Stomach (tissue), 9 donors: ENCODE results near the gene ANGPTL1. TPM values are rescaled to one million over a fixed set of nuclear protein-coding genes. Genes with fewer than 3 reads are reported as not detected.

Experiments used
- DNase-seq, 2 donors: peaks; one replicate each; pipeline versions ENCODE4 v3.0.0 to v3.0.0-alpha.2; 2013 to 2019
- H3K27ac ChIP-seq, 5 donors: fragments of 200-600 bp in 4 of 5; sonication (generic) in 4 of 5; one replicate each; pipeline ENCODE4 v1.5.1; 2013 to 2019; ENCODE audit warnings: mild to moderate bottlenecking in 1 of 5, moderate library complexity in 1 of 5
- H3K27me3 ChIP-seq, 3 donors: fragments of 200-600 bp; sonication (generic); one replicate each; pipeline ENCODE4 v1.5.1; 2017 to 2019; ENCODE audit warnings: mixed run types in 1 of 3
- H3K36me3 ChIP-seq, 4 donors: fragments of 200-600 bp; sonication (generic); 1 replicate in 3 of 4; 2 replicates in 1 of 4; pipeline ENCODE4 v1.5.1; 2016 to 2019
- H3K4me1 ChIP-seq, 4 donors: fragments of 200-600 bp; sonication (generic); one replicate each; pipeline ENCODE4 v1.5.1; 2016 to 2019
- H3K4me3 ChIP-seq, 4 donors: fragments of 200-600 bp; sonication (generic) in 3 of 4; one replicate each; pipeline ENCODE4 v1.5.1; 2016 to 2019; ENCODE audit warnings: mild to moderate bottlenecking in 1 of 4
- H3K9me3 ChIP-seq, 4 donors: fragments of 200-600 bp; sonication (generic); one replicate each; pipeline ENCODE4 v1.5.1; 2016 to 2019
- CTCF ChIP-seq, 7 experiments: fragments of 450-650 bp in 4 of 7; fragments of 200-600 bp in 3 of 7; sonication (generic) in 3 of 7; IDR thresholded peaks; one replicate each; pipeline ENCODE4 v1.5.1; 2016 to 2019; ENCODE audit warnings: antibody characterized with exemption in 7 of 7, control low read depth in 2 of 7, mild to moderate bottlenecking in 1 of 7
- EP300 ChIP-seq: sonication (generic); formaldehyde crosslinking; IDR thresholded peaks from one replicate; pipeline ENCODE4 v1.6.1; 2017; ENCODE audit warnings: antibody characterized with exemption
- POLR2A ChIP-seq, 4 donors: fragments of 450-650 bp; IDR thresholded peaks; one replicate each; pipeline ENCODE4 v1.6.1; 2016; ENCODE audit warnings: antibody characterized with exemption in 4 of 4, control low read depth in 2 of 4, mild to moderate bottlenecking in 1 of 4, moderate library complexity in 1 of 4
- POLR2AphosphoS5 ChIP-seq, 3 donors: sonication (generic); formaldehyde crosslinking; IDR thresholded peaks; one replicate each; pipeline ENCODE4 v1.6.1; 2016; ENCODE audit warnings: antibody characterized with exemption in 3 of 3
- WGBS, 5 donors: extraction: QIAGEN DNeasy Blood & Tissue Kit in 3 of 5; methylation state at CpG; one replicate each; pipeline versions ENCODE4 v1.1.5 to v1.1.7; 2013 to 2018; 5-methylcytosine and 5-hydroxymethylcytosine counted together
- intact Hi-C: fragments of 100-400 bp; cut with DNase I; formaldehyde crosslinking; loops from one replicate; pipeline ENCODE4 v1.15.1; 2023; ENCODE audit warnings: low total_unique reads
- polyA plus RNA-seq, 3 donors: library from polyadenylated mRNA; stranded (reverse); fragments of 200-250 nt; gene quantifications; one replicate each; pipeline ENCODE4 v1.2.3, GENCODE V29; 2013
- total RNA-seq, 5 donors: library from RNA; depleted of rRNA; stranded (reverse); fragments of >200 nt; gene quantifications; one replicate each; pipeline versions ENCODE4 v1.1.0 to v1.2.3, GENCODE V29; 2014 to 2016
- donor health status: healthy with polysubstance abuse.
- donor health status: Bipolar disorder and iron deficiency.
- donor health status: healthy.

ANGPTL1 gene
- total and polyA plus RNA-seq, 8 donors, result 1.7 to 121 (median 16.1) TPM

DNA sequence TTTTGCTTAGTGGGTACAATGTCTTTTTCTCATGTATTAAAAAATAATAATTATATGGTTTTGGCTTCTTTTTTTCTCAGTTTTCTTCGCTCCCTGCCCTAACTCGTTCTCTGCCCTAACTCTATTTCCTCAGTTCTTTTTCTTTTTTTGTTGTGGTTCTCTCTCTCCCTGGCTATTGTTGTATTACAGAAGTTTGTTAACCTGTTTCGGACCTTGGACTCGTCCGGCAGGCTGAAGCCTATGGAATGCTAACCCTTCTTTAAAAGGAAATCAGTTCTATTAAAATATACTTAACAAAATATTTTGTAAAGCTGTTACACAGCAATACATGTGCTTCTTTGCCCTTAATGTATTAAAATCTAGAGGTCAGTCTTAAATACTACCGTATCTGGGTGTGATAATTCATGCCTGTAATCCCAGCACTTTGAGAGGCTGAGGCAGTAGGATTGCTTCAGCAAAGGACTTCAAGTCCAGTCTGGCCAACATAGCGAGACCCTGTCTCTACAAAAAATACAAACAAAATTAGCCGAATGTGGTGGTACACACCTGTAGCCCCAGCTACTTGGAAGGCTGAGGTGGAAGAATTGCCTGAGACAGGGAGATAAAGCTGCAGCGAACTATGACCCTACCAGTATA lies 64.1 kb downstream of the ANGPTL1 start:
- Histone ChIP-seq H3K36me3 (peaks cover 0 to 15% (median 7%) of the 10 kb centered on the region in 4 donors), H3K9me3 (no peaks in the 10 kb centered on the region), H3K4me3 (no peak overlapping the region), H3K27ac (no peak overlapping the region), H3K27me3 (no peaks in the 10 kb centered on the region), H3K4me1 (no peaks in the 10 kb centered on the region)
- no peak for TF ChIP-seq CTCF (IDR thresholded peaks at IDR 0.05)
- intact Hi-C loops, result no loop called here
- peak in 1 of 2 donors; percentile 12 for DNase-seq
- 76 to 88% (median 87%) methylated on average over 9 of the region's 9 CpGs for WGBS, 5 donors

GRCh38 chr1:178802873-178803272 lies 68.0 kb downstream of the ANGPTL1 start:
- Histone ChIP-seq H3K27ac (no peak overlapping the region), H3K36me3 (peaks cover 0 to 16% (median 0%) of the 10 kb centered on the region in 4 donors), H3K4me3 (no peak overlapping the region), H3K9me3 (peaks cover 0 to 10% (median 8%) of the 10 kb centered on the region in 4 donors), H3K27me3 (no peaks in the 10 kb centered on the region), H3K4me1 (no peaks in the 10 kb centered on the region)
- TF ChIP-seq POLR2A (IDR thresholded peaks at IDR 0.05), result no peak
- TF ChIP-seq POLR2AphosphoS5 (IDR thresholded peaks at IDR 0.05), result no peak
- TF ChIP-seq CTCF (IDR thresholded peaks at IDR 0.05), result no peak
- no peak for TF ChIP-seq EP300
- DNase-seq, result no peak
- 81 to 89% (median 84%) methylated on average over 3 of the region's 3 CpGs for WGBS, 5 donors
- intact Hi-C loops, result no loop called here

Other genes with a start within 250 kb of the ANGPTL1 start
- gene RALGPS2, start 145.8 kb downstream of the ANGPTL1 start, total RNA-seq, result 10 to 100 TPM in 3 of 5 donors, 1 to 10 TPM in 2; 6.7 to 72.3 (median 14.0) TPM
- 1 to 10 TPM; 3.1 to 6.0 (median 4.0) TPM for gene RALGPS2, start 145.8 kb downstream of the ANGPTL1 start, polyA plus RNA-seq
- 10 to 100 TPM; 17.4 to 43.3 (median 26.3) TPM for gene FAM20B, start 154.8 kb upstream of the ANGPTL1 start, total RNA-seq
- 1 to 10 TPM; 8.1 to 9.2 (median 8.8) TPM for gene FAM20B, start 154.8 kb upstream of the ANGPTL1 start, polyA plus RNA-seq
- gene TOR3A, start 211.0 kb upstream of the ANGPTL1 start, total RNA-seq, result 100 to 1,000 TPM in 1 of 5 donors, 10 to 100 TPM in 3, 1 to 10 TPM in 1; 5.3 to 285 (median 32.1) TPM
- gene TOR3A, start 211.0 kb upstream of the ANGPTL1 start, polyA plus RNA-seq, result 10 to 100 TPM in 2 of 3 donors, 1 to 10 TPM in 1; 8.2 to 13.3 (median 10.6) TPM